Stimulated activated CD4-positive, alpha-beta T cell treated with anti-CD3 and anti-CD28 coated beads, Interleukin-1b, Interleukin-23, amount 100 ng/mL, for 48 hours (primary cell): ENCODE results near the gene DDX10.
"Not testable (repeated sequence)": the region's sequence is repeated elsewhere in the genome, so short reads cannot be mapped to it uniquely, and the experiment has no call there.

Experiments used
- DNase-seq: peaks from one replicate; pipeline ENCODE4 v3.0.0-alpha.2; 2020

The DDX10 gene

DNA sequence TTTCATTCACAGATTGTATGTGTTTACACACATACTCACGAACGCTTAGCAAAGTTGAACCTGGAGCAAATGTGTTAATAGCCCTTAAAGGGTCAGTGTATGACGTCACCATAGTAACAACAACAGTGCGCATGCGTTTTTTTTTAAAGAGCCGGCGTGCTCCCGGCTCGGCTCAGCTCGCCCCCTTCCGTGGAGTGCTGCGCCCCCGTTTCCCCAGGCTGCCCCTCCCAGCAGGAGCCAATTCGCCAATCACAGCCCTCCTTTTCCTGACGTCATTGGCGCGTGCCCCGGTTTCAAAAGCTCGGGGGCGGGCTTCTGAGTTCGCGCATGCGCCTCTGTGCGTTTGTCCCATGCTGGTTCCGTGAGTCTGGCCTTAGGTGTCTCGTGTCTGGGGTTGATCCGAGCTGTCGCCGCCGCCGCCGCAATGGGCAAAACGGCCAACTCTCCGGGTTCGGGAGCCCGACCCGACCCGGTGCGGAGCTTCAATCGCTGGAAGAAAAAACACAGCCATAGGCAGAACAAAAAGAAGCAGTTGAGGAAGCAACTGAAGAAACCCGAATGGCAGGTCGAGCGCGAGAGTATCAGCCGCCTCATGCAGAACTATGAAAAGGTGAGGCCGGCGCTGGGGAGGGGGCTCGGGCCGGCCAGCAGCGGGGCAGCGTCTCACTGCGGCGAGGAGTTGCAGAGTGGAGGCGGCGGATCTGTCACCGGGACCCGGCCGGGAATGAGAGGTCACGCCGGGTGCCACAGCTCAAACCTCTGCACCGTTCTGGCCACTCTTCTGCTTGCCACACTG, at the start of gene DDX10:
TSS of gene DDX10 (plus strand) at position 340 of the 796 bp plus-strand sequence. CDS start at position 425, 85 bp downstream.
- DNase-seq: peak; percentile 98

DNA sequence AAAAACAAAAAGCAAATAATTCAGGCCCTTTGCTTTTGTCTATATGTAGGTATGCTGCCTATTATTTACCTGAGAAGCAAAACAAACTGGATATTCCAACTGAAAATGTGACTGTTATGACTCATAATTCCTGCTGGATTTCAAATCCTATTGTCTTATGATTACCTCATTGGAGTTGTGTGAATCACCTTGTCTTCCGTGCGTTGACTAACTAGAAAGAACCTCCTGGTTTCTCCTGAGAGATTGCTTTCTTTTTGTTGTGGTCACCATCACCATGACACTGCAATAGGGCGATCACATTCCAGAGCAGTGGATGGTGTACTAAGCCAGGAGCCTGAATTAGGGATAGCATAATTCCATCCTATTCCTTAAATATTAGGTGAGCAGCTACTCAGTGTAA, 48.3 kb upstream of the DDX10 start:
- no peak for DNase-seq

DNA sequence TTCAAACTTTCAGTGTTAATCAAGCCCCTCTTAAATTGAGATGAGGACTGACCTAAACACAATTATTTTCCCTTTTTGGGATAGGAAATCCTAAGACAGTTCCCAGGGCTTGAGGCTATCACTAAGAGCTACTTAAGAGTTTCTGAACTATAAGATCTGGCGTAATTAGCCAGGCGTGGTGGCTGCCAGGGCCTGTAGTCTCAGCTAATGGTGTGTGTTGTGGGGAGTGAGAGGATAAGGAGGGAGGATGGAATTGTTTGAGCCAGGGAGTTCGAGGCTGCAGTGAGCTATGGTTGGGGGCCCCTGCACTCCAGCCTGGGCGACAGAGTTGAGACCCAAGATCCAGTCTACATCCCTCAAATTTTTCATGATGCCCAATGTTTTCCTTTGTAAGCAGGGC, 47.8 kb upstream of the DDX10 start:
- DNase-seq: no peak

DNA sequence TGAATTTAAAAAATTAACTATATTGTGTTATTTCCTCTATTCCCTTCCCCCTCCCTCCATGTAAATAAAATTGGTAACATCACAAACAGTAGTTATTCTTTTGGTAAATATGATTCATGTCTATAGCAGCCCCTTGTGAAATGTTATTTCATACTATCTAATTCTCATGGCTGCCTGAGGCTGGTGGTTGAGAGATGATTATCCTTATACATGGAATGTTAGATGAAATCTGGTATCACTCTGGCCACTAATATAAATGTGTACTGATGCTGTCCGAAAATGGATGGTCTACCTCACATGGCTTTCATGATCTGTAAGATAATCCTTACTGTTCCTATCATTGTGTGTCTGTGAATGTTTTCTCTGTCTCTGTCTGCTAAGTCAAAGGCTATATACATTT, 46.3 kb upstream of the DDX10 start:
- DNase-seq: no peak

DNA sequence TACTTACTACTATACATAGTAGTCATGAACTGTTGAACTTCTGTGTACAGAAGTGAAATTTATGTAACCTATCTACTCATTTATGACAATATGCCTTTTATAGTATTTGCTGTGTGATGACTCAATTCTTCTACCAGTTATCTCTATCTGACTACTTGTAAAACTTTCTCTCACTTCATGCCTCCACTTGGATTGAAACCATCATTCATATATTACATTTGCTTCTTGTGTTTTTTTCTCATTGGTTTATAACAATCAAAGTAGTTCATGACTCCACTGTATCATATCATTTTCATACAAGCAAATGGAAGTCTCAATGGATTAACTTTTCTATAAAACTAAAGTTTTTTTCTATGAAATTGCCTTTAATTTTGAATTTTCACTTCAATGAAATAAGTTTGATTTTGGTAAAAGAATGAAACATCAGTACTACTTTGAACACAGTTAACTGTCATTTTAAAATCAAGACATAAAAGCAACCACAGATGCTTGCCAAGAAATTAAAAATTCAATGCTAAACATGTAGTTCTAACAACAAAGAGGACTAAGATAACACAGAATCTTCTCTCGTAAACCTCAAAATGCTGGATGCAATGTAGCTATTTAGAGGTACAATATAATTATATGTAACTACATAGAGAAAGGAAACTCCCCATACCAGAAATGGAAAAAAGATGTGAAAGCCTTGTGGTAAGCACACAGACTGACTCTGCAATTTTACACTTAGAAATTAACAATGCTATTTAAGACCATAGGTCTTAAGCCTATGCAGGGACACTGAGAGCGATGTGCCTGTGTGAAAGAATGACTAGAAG, 43.7 kb upstream of the DDX10 start:
- no peak for DNase-seq

DNA sequence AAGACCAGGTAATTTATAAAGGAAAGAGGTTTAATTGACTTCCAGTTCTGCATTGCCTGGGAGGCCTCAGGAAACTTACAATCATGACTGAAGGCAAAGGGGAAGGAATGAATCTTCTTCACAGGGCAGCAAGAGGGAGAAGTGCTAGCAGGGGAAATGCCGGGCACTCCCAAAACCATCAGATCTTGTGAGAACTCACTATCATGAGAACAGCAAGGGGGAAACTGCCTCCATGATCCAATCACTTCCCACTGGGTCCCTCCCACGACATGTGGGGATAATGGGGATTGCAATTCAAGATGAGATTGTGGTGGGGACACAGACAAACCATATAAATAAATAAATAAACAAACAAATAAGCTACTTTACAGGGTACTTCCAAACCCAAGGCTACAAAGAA, 42.5 kb upstream of the DDX10 start:
- no peak for DNase-seq

DNA sequence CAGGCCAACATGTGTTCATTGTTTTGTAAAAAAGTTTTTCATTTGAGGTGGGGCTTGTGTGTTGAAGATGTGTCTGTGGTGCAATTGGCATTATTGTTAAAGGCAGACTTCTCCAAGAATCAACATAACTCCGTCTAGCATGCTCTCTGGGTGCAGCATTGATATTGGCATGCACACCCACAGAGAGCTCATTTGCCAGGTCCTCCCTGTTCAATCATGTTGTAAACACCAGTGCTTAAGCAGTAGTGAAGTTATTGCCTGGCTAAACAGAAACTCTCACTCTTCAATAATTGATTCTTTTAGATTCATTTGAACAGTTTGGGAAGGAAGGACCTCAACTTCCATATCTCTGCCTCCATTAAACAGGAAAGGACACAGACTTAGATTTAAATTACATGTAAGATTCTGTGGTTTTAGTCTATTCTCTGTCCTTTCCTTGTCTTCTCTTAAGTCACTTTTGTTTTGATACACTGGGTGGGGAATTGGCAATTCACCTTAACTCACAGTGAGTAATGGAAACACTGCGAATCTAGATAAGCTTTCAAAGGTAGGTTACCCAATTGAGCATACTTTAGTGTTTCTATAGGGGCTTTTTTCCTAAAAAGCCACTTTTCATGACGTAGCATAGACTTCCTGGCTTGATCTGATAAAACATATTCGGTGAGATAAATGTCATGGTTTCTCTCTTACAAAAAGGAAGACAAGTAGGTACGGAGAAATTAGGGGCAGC, 40.5 kb upstream of the DDX10 start:
- DNase-seq: no peak

DNA sequence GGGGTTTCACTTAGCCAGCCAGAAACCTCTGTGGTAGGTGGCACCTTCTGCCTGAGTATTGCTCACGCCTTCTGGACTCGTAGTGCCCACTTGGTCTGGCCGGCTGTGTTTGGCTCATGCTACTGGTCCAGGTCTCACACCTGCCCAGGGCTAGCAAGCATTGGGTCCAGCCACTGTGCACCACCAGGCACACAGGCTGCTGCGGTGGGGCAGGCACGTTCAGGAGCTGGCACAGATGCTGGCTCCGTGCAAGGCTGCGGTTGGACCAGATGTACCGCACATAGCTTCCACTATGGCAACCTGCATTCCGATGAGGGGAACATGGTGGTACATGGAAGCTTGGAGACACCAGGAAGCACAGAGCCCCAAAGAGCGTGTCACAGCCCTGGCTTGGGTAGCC, 36.5 kb upstream of the DDX10 start:
- DNase-seq: no peak

DNA sequence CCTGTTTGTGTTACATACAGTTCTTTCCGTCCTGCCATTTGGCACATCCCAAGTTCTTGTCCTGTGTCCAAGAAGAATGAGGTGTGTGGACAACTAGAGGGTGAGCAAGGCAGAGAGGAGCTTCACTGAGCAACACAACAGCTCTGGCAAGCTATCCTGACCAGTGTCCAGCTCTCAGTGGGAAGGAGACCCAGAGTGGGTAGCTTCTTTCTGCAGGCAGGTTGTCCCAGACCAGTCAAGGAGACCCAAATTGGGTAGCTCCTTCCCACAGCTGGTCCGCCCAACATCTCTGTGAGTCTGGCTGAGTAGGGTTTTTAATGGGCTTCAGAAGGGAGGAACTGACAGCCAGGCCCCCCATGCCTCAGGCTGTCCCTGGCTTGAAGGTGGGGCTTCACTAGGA, 36.1 kb upstream of the DDX10 start:
- no peak for DNase-seq

DNA sequence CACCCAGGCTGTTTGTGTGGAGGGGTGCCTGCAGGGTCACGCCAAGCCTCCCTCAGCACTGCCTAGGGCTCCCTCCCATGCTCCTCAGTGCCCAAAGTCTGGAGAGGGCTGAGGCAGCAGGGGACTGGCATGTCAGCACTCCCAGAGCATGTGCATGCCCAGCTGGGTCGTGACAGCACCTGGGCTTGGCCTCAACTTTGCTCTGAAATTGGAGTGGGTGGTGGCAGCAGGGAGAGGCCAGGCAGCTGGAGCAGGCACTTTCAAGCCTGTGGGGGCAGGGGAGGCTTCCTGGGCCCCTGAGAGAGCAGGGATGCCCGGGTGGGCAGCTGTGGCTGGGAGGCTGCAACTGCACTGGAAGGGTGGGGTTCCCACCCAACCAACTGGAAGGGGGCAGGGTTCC, 35.6 kb upstream of the DDX10 start:
- DNase-seq: no peak

DNA sequence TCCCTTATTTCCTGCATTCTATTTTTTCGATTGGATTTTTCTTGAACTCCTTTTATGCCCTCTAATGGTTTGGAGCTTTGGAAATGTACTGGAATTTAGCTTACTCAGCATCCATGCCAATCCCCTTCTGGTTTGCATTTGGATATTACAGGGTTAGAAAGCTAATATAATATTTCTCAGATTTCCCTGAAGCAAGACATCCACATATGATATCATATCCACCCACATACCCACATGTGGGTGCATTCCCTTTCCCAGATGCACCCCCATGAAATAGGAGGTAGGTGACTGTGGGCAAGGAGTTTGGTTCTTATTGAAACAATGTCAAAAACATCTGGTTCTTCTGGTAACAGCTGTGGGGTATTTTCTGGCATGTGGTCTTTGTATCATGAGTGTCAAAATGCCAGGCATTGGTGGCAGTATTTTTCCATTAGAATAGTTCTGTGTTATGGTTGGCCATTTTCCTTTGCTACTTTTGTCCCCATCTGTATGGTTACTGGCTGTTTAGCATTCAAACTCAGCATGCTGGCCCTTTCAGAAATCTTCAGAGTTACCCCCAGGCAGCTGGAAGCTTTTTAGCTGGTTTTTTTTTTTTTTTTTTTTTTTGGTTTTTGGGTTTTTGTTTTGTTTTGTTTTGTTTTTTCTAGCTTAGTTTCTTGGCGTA, 32.7 kb upstream of the DDX10 start:
- no peak for DNase-seq

DNA sequence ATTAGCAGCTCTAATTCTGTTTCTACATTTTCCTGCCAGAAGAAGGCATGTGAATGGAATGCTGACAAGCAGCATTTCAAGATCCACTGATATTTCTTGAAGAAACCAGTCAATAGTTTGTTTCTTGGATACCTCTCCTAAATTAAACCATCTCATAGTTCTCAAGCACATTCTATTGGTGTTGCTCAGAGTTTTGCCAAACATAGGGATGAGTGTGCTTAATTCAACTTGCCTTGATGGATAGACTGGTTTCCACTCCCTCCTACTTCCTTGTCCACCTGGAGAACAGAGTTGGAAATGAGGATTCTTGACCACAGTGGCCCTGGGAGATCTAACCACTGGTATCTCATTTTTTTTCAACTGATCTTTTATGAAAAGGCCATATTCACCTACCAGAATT, 29.8 kb upstream of the DDX10 start:
- DNase-seq: no peak

DNA sequence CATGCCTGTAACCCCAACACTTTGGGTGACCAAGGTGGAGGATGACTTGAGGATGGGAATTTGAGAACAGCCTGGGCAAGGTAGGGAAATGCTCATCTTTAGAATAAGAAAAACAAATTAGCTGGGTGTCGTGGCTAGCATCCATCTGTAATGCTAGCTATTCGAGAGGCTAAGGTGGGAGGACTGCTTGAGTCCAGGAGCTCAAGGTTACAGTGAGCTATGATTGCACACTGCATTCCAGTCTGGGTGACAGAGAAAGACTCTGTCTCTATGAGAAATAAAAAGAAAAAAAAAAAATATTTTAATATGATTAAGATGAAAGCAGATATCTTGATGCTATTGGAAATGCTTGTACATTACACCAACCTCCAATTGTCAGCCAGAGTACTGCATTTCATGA, 28.6 kb upstream of the DDX10 start:
- no peak for DNase-seq

DNA sequence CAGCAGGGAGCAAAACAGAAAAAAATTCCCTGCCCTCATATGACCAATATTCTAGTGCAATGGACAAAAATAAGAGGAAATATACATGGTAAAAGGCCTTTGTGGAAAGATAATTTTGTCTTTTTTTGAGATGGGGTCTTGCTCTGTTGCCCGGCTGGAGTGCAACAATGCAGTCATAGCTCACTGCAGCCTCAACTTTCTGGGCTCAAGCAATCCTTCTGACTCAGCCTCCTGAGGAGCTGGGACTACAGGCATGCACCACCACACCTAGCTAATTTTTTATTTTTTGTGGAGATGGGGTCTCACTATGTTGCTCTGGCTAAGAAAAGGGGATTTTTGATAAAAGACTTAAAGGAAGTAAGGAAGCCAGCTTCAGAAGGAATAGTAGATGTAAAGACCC, 25.7 kb upstream of the DDX10 start:
- no peak for DNase-seq

DNA sequence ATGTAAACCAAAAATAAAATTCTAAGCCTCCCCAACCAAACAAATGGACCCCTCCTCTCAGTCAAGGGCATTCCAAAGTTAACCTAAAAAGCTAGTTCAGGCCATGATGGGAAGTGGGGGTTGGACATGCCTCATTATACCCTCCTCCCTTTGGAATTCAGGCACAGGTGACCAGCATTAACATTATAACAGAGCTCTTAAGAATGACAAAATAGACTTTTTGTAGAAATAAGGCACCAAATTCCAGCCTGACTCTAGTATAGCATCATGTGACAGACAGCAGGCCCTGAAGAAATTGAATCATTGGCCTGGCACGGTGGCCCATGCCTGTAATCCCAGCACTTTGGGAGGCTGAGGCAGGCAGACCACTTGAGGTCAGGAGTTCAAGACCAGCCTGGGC, 23.1 kb upstream of the DDX10 start:
- DNase-seq: not testable (repeated sequence)

DNA sequence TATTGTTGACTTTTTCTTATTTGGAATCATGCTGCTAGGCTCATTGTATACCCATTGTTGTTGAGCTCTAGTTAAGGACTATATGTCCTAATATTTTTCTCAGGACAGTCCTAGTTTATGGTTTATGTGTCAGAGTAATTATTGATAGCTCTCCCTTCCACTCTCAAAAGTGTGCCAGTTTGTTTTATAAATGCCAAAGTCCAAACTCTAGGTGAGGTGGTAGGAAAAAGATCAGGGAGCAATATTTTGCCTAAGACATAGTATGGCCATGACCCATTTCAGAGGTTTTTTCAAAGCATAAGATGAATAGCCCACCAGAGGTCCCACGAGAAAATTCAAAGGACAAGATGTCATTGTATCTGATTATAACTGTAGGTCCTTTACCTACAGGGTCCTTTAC, 20.9 kb upstream of the DDX10 start:
- no peak for DNase-seq

DNA sequence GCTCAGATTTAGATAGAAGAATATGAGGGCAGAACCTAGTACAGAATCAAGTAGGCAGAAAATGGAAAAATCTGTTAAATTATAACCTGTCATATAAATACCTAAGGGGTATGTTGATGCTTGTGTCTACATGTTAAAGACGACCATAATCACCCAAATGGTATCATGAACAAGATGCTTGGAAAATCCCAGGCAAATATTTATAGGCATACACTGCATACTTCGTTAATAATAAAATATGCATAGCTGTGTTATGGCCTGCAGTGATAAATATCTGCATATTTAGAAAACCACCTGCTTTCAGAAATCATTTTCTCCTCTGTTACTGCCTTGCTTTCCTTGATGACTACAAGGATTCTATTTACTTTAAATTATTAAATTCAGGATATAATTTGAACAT, 18.9 kb upstream of the DDX10 start:
- DNase-seq: no peak

DNA sequence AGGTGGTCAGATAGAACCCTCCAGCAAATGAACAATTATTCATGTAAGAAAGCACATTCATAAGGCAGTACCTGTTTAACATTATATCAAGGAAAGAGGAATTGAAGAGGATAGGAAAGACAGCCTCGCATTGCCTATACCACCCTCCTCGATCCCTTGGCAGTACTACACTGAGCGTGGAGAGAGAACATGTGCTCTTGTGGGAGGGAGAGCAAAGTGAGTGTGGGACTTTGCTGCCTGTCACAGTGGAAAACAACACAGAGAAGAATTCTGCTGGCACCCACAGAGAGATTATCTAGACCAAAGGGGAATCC, 17.5 kb upstream of the DDX10 start:
- DNase-seq: no peak

DNA sequence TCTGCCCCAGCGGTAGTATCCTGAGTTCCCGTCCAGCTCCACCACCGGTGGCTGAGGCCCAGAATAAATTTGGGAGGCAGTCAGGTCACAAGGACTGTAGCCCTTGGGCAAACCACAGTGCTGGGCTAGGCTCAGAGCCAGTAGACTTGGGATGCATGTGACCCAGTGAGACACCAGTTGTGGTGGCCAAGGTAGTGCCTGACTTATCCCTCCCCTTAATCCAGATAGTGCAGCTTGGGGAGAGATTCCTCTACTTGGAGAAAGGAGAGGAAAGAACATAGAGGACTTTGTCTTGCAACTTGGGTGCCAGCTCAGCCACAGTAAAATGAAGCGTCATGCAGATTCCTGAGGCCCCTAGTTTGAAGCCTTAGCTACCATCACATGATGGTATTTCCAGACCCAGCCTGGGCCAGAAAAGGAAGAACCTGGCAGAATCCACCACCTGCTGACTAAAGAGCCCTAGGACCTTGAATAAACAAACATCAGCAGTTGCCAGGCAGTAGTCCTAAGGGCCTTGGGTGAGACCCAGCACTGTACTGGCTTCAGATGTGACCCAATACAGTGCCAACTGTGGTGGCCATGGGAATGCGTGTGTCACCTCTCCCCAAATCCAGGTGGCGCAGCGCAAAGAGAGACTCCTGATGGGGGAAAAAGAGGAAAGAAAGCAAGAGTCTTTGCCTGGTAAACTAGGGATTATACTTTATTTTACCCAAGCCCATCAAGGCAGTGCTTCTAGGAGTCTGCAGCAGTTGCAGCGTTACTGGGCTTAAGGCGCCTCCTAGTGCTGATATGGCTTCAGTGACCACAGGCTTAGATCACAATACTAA, 17.0 kb upstream of the DDX10 start:
- DNase-seq: peak; percentile 52

DNA sequence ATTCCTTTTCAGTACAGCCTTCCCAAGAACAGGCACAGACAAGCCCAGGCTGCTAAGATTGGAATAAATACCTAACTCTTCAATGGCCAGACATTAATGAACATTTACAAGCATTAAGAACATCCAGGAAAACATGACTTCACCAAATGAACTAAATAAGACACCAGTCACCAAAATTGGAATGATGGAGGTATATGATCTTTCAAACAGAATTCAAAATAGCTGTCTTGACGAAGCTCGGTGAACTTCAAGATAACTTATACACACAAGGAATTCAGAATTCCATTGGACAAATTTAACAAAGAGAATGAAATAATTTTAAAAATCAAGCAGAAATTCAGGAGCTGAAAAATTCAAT, 16.4 kb upstream of the DDX10 start:
- no peak for DNase-seq

DNA sequence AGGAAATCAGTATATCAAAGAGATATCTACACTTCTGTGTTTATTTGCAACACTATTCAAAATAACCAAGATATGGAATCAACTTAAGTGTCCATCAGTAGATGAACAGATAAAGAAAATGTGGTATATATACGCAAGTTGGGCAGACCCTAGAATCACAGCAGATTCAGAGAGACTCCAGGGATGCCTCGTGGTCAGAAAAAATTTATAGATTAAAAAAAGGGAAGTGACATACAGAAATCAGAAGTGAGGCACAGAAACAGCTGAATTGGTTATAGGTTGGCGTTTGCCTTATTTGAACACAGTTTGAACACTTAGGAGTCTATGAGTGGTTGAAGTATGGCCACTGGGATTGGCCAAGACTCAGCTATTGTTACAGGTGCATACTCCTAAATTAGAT, 10.8 kb upstream of the DDX10 start:
- DNase-seq: not testable (repeated sequence)

DNA sequence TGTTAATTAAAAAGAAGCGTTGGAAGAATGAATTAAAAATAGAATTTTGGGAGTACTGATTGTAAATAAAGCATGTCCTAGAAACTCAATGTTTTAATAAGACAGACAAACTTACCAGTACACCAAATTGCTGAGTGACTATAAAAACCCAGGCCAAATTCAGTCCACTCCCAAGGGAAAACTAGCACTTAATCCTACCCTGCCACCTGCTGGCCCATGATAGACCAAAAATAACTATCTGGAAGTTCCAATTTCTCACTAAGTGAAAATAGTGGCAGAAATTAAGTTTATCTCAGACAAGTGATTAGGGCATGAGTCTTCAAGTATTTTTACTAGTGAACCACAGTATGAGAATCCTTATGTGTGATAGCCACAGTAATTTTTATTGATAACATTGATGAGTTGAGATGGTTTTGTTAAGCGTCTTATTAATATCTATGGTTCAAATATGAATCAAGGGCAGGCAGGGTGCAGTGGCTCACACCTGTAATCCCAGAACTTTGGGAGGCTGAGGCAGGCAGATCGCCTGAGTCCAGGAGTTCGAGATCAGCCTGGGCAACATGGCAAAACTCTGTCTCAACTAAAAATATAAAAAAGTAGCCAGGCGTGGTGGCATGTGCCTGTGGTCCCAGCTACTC, 9.8 kb upstream of the DDX10 start:
- no peak for DNase-seq
